ENCODE results near the gene CACNA1G. TPM values are rescaled to one million over a fixed set of nuclear protein-coding genes. Genes with fewer than 3 reads are reported as not detected.

The CACNA1G gene
- total RNA-seq, 1 experiment from 2014 or later: 6.7 TPM

- peak; percentile 66 for ATAC-seq
- peak; percentile 61 for DNase-seq (ENCODE audit: low spot score)
- Mint-ChIP-seq H3K4me1 (peaks cover 39% of the 10 kb centered on the region), H3K27ac (no peak within 1 kb of the TSS), H3K4me3 (peak within 1 kb of the TSS; percentile 87), H3K27me3 (ENCODE audit: low read depth) (peaks cover 26% of the 10 kb centered on the region), H3K9me3 (no peaks in the 10 kb centered on the region), H3K36me3 (peaks cover 11% of the 10 kb centered on the region; the same call in 1 of the 2 replicates)
- ChIA-PET POLR2A (interaction anchor here (0.8 to 3.0 kb wide), 3 partner anchors 10 to 28 kb away, joined by 3 to 8 read pairs (median 4); partner anchors contain the start of gene CACNA1G), CTCF (interaction anchor here (0.6 to 3.7 kb wide), 17 partner anchors 10 to 139 kb away, joined by 3 to 24 read pairs (median 5); no protein-coding TSS in a partner anchor)
- TF ChIP-seq NR2C2 (CRISPR knock-in tag; IDR thresholded peaks at IDR 0.05) (no peak), JUN (CRISPR knock-in tag; IDR thresholded peaks at IDR 0.05) (no peak), TEAD4 (CRISPR knock-in tag; IDR thresholded peaks at IDR 0.05) (no peak), OVOL2 (CRISPR knock-in tag; IDR thresholded peaks at IDR 0.05; ENCODE audit: borderline replicate concordance) (no peak), CTCF (IDR thresholded peaks at IDR 0.05) (no peak), SOX15 (CRISPR knock-in tag; IDR thresholded peaks at IDR 0.05) (no peak), NFATC4 (CRISPR knock-in tag; IDR thresholded peaks at IDR 0.05) (no peak), ATF3 (CRISPR knock-in tag; conservative IDR thresholded peaks at IDR 0.05) (no peak), STAT6 (CRISPR knock-in tag; conservative IDR thresholded peaks at IDR 0.05; ENCODE audit: low read depth) (no peak), GABPB1 (CRISPR knock-in tag; IDR thresholded peaks at IDR 0.05) (no peak), AFF4 (CRISPR knock-in tag; IDR thresholded peaks at IDR 0.05; ENCODE audit: borderline replicate concordance) (no peak), ARID4B (CRISPR knock-in tag; IDR thresholded peaks at IDR 0.05; ENCODE audit: borderline replicate concordance) (no peak), ETV6 (CRISPR knock-in tag; IDR thresholded peaks at IDR 0.05) (peak; percentile 64), ZNF425 (CRISPR knock-in tag; conservative IDR thresholded peaks at IDR 0.05) (no peak), USF1 (CRISPR knock-in tag; IDR thresholded peaks at IDR 0.05) (no peak), E2F5 (CRISPR knock-in tag; IDR thresholded peaks at IDR 0.05) (no peak), ZBTB43 (CRISPR knock-in tag; IDR thresholded peaks at IDR 0.05) (0 out of 2 replicates have a peak, but pooled peaks have one; percentile 66), ZNF232 (CRISPR knock-in tag; IDR thresholded peaks at IDR 0.05) (no peak)
Measured at GRCh38 chr17:50532452-50533024, 28.0 kb upstream of the CACNA1G start, which contains the start of gene EPN3. Gene EPN3 (plus strand): TSS chr17:50532735. CDS start chr17:50536557, 3,822 bp downstream.
